WTC11 (cell line): Measurements from ENCODE around the gene RGS14. TPM values are rescaled to one million over a fixed set of nuclear protein-coding genes. Genes with fewer than 3 reads are reported as not detected.

Experiments used
- ATAC-seq: fragments of 200-7000 bp; cut with Tn5 transposase; 2 replicates; pipeline ENCODE4 v1.10.0; 2021; ENCODE audit warnings: mild to moderate bottlenecking, moderate library complexity
- CTCF ChIA-PET: fragments of 300-600 bp; sonication (Branson Sonifier 250); formaldehyde crosslinking; loops from one replicate; lab custom pipeline; 2021; ENCODE audit warnings: antibody characterized with exemption; lab: Charles Lee
- POLR2A ChIA-PET: fragments of 350-600 bp; sonication (Branson Sonifier 250); formaldehyde crosslinking; loops from one replicate; lab custom pipeline; 2021; ENCODE audit warnings: antibody characterized with exemption; lab: Charles Lee
- DNase-seq: peaks from one replicate; pipeline ENCODE4 v3.0.0; 2021; ENCODE audit warnings: low spot score
- H3K27ac Mint-ChIP-seq: 2 replicates; pipeline ENCODE4 v1.8.0; 2021; ENCODE audit warnings: mixed read lengths
- H3K27me3 Mint-ChIP-seq: 2 replicates; pipeline ENCODE4 v1.8.0; 2021; ENCODE audit warnings: low read depth, mild to moderate bottlenecking, moderate library complexity, mixed read lengths
- H3K36me3 Mint-ChIP-seq: 2 replicates; pipeline ENCODE4 v1.8.0; 2021; ENCODE audit warnings: mixed read lengths
- H3K4me1 Mint-ChIP-seq: 2 replicates; pipeline ENCODE4 v1.8.0; 2022; ENCODE audit warnings: mixed read lengths
- H3K4me3 Mint-ChIP-seq: 2 replicates; pipeline ENCODE4 v1.8.0; 2021; ENCODE audit warnings: mild to moderate bottlenecking, moderate library complexity, mixed read lengths
- H3K9me3 Mint-ChIP-seq: 2 replicates; pipeline ENCODE4 v1.8.0; 2021; ENCODE audit warnings: mixed read lengths
- AFF4 ChIP-seq: sonication (generic); formaldehyde crosslinking; IDR thresholded peaks from 2 replicates; pipeline ENCODE4 v1.8.1; 2023; ENCODE audit warnings: mild to moderate bottlenecking, missing genetic modification reagents, borderline replicate concordance
- ARID4B ChIP-seq: sonication (generic); formaldehyde crosslinking; IDR thresholded peaks from 2 replicates; pipeline ENCODE4 v1.8.0; 2023; ENCODE audit warnings: missing genetic modification reagents, mild to moderate bottlenecking, borderline replicate concordance
- ATF6 ChIP-seq: sonication (generic); formaldehyde crosslinking; IDR thresholded peaks from 2 replicates; pipeline ENCODE4 v1.8.1; 2023; ENCODE audit warnings: mild to moderate bottlenecking, missing genetic modification reagents
- CTCF ChIP-seq: fragments of 200-600 bp; IDR thresholded peaks from 2 replicates; pipeline ENCODE4 v1.8.0; 2022; ENCODE audit warnings: antibody characterized with exemption
- ETV6 ChIP-seq: sonication (generic); formaldehyde crosslinking; IDR thresholded peaks from 2 replicates; pipeline ENCODE4 v1.8.1; 2022; ENCODE audit warnings: mild to moderate bottlenecking, missing genetic modification reagents
- KAT7 ChIP-seq: sonication (generic); formaldehyde crosslinking; IDR thresholded peaks from 2 replicates; pipeline ENCODE4 v1.8.1; 2023; ENCODE audit warnings: missing genetic modification reagents, mild to moderate bottlenecking, borderline replicate concordance
- NFE2L1 ChIP-seq: sonication (generic); formaldehyde crosslinking; IDR thresholded peaks from 2 replicates; pipeline ENCODE4 v1.8.1; 2023; ENCODE audit warnings: missing genetic modification reagents
- PRRX2 ChIP-seq: fragments of 250-450 bp; sonication (Bioruptor Pico); IDR thresholded peaks from 2 replicates; pipeline ENCODE4 v1.8.0; 2021; ENCODE audit warnings: mild to moderate bottlenecking
- RORB ChIP-seq: fragments of 250-450 bp; sonication (Bioruptor Pico); IDR thresholded peaks from 2 replicates; pipeline ENCODE4 v1.9.0; 2021; ENCODE audit warnings: mild to moderate bottlenecking
- SMAD4 ChIP-seq: sonication (generic); formaldehyde crosslinking; IDR thresholded peaks from 2 replicates; pipeline ENCODE4 v1.8.0; 2022; ENCODE audit warnings: mild to moderate bottlenecking, missing genetic modification reagents
- SOX15 ChIP-seq: fragments of 250-450 bp; sonication (Bioruptor Pico); IDR thresholded peaks from 2 replicates; pipeline ENCODE4 v1.9.0; 2021; ENCODE audit warnings: mild to moderate bottlenecking
- TEAD4 ChIP-seq: sonication (generic); formaldehyde crosslinking; IDR thresholded peaks from 2 replicates; pipeline ENCODE4 v1.8.0; 2022; ENCODE audit warnings: mild to moderate bottlenecking, missing genetic modification reagents
- USF2 ChIP-seq: sonication (generic); formaldehyde crosslinking; IDR thresholded peaks from 2 replicates; pipeline ENCODE4 v1.8.1; 2023; ENCODE audit warnings: mild to moderate bottlenecking, missing genetic modification reagents, moderate library complexity
- ZNF138 ChIP-seq: sonication (generic); formaldehyde crosslinking; conservative IDR thresholded peaks from 2 replicates; pipeline ENCODE4 v1.8.1; 2022; ENCODE audit warnings: mild to moderate bottlenecking, moderate library complexity, missing genetic modification reagents
- ZNF219 ChIP-seq: sonication (generic); formaldehyde crosslinking; IDR thresholded peaks from 2 replicates; pipeline ENCODE4 v1.8.0; 2023; ENCODE audit warnings: missing genetic modification reagents, mild to moderate bottlenecking, borderline replicate concordance
- ZNF281 ChIP-seq: sonication (generic); formaldehyde crosslinking; IDR thresholded peaks from 2 replicates; pipeline ENCODE4 v1.8.0; 2023; ENCODE audit warnings: mild to moderate bottlenecking, missing genetic modification reagents
- total RNA-seq: library from RNA; stranded (reverse); gene quantifications from 3 replicates; pipeline ENCODE4 v1.2.3, GENCODE V29; 2021

RGS14 gene
- total RNA-seq, 1 experiment from 2014 or later: 74.6 TPM

- H3K36me3 Mint-ChIP-seq: peaks cover 2% of the 10 kb centered on the region; the same call in 1 of the 2 replicates
- H3K4me1 Mint-ChIP-seq: peaks cover 25% of the 10 kb centered on the region
- POLR2A ChIA-PET: interaction anchor here (0.6 kb wide), 1 partner anchor 226 kb away, joined by 3 read pairs; no protein-coding TSS in a partner anchor
- DNase-seq: no peak
- H3K4me3 Mint-ChIP-seq: no peak overlapping the region
- H3K27ac Mint-ChIP-seq: no peak overlapping the region
- peaks cover 5% of the 10 kb centered on the region; the same call in 1 of the 2 replicates for H3K9me3 Mint-ChIP-seq
- ATAC-seq: no peak
- TF ChIP-seq ETV6 (CRISPR knock-in tag) (no peak), SMAD4 (CRISPR knock-in tag) (no peak), SOX15 (CRISPR knock-in tag) (no peak), PRRX2 (CRISPR knock-in tag) (no peak), ZNF219 (CRISPR knock-in tag) (no peak), ATF6 (CRISPR knock-in tag) (no peak)
- TF ChIP-seq, all 79 proteins: peak for 0
- no peaks in the 10 kb centered on the region for H3K27me3 Mint-ChIP-seq
- CTCF ChIA-PET: interaction anchor here (0.8 to 3.8 kb wide), 5 partner anchors 56 to 195 kb away, joined by 3 to 24 read pairs (median 4); partner anchors contain the start of gene DOK3
Observed at GRCh38 chr5:177314376-177315342, 43.1 kb upstream of the RGS14 start.

- Mint-ChIP-seq H3K4me1 (peaks cover 22% of the 10 kb centered on the region), H3K27me3 (no peaks in the 10 kb centered on the region), H3K9me3 (peaks cover 6% of the 10 kb centered on the region; the same call in 1 of the 2 replicates), H3K4me3 (no peak overlapping the region), H3K36me3 (peaks cover 2% of the 10 kb centered on the region; the same call in 1 of the 2 replicates), H3K27ac (no peak overlapping the region)
- POLR2A ChIA-PET: no interaction called here
- no peak for DNase-seq
- no peak for ATAC-seq
- CTCF ChIA-PET: interaction anchor here (0.6 to 3.8 kb wide), 5 partner anchors 55 to 171 kb away, joined by 4 to 24 read pairs (median 5); no protein-coding TSS in a partner anchor
- TF ChIP-seq ZNF281 (CRISPR knock-in tag) (no peak), AFF4 (no peak), RORB (CRISPR knock-in tag) (no peak), USF2 (no peak), ZNF138 (no peak), NFE2L1 (CRISPR knock-in tag) (no peak), TEAD4 (CRISPR knock-in tag) (no peak), KAT7 (CRISPR knock-in tag) (no peak), CTCF (no peak), ARID4B (CRISPR knock-in tag) (no peak)
Observed at GRCh38 chr5:177315411-177315810, 42.3 kb upstream of the RGS14 start.
